K562 (cell line): ENCODE data around the gene ACVR1C.

Experiments used
- CBX1 ChIP-seq: sonication (generic); IDR thresholded peaks from 2 replicates; pipeline ENCODE4 v1.6.1; 2016; ENCODE audit warnings: antibody characterized with exemption, low read depth, mild to moderate bottlenecking
- CBX5 ChIP-seq: IDR thresholded peaks from 2 replicates; pipeline ENCODE4 v1.6.1; 2014; ENCODE audit warnings: low read depth, borderline replicate concordance
- HNRNPL ChIP-seq: fragments of 200-400 bp; formaldehyde crosslinking; IDR thresholded peaks from 2 replicates; pipeline ENCODE4 v1.6.1; 2017; ENCODE audit warnings: low read depth, mild to moderate bottlenecking, low read length
- PHF20 ChIP-seq: fragments of 450-650 bp; IDR thresholded peaks from 2 replicates; pipeline ENCODE4 v1.6.1; 2018; ENCODE audit not compliant: partially characterized antibody
- POLR2G ChIP-seq: fragments of 200-400 bp; formaldehyde crosslinking; IDR thresholded peaks from 2 replicates; pipeline ENCODE4 v1.6.1; 2017; ENCODE audit warnings: low read depth, mild to moderate bottlenecking, antibody characterized with exemption, low read length, moderate library complexity
- TGIF2 ChIP-seq: sonication (generic); formaldehyde crosslinking; IDR thresholded peaks from 2 replicates; pipeline ENCODE4 v1.8.1; 2022; ENCODE audit warnings: mild to moderate bottlenecking, missing genetic modification reagents, moderate library complexity
- ZNF589 ChIP-seq: fragments of 200-800 bp; sonication (Bioruptor generic); IDR thresholded peaks from 2 replicates; pipeline ENCODE4 v1.6.1; 2016; ENCODE audit warnings: low read depth, missing genetic modification characterization, missing compliant biosample characterization

GRCh38 chr2:157672129-157672528 lies 43.5 kb upstream of the ACVR1C start:
- no peak for TF ChIP-seq HNRNPL
- TF ChIP-seq CBX5: no peak
- TF ChIP-seq POLR2G: no peak
- no peak for TF ChIP-seq ZNF589
- TF ChIP-seq TGIF2: no peak
- no peak for TF ChIP-seq PHF20
- no peak for TF ChIP-seq CBX1
